Thyroid gland (tissue), 4 donors: Measurements from ENCODE around the gene TBC1D4.

Source experiments
- CTCF ChIP-seq, 6 experiments: fragments of 200-600 bp in 3 of 6; fragments of 450-650 bp in 3 of 6; sonication (generic) in 3 of 6; IDR thresholded peaks; one replicate each; pipeline ENCODE4 v1.5.1; 2016 to 2019; ENCODE audit warnings: antibody characterized with exemption in 6 of 6, mild to moderate bottlenecking in 2 of 6, inconsistent platforms in 1 of 6, moderate library complexity in 1 of 6
- POLR2A ChIP-seq, 2 donors: fragments of 450-650 bp; IDR thresholded peaks; one replicate each; pipeline ENCODE4 v1.6.1; 2017; ENCODE audit warnings: antibody characterized with exemption in 2 of 2, mild to moderate bottlenecking in 2 of 2, moderate library complexity in 1 of 2

GRCh38 chr13:75312884-75313520 lies 169.0 kb downstream of the TBC1D4 start:
- TF ChIP-seq CTCF (IDR thresholded peaks at IDR 0.05) (no peak), POLR2A (IDR thresholded peaks at IDR 0.05) (no peak)
